ENCODE data around the gene OSMR. TPM values are rescaled to one million over a fixed set of nuclear protein-coding genes. Genes with fewer than 3 reads are reported as not detected.

OSMR gene
- polyA plus RNA-seq, 1 of the 3 experiments (the other 2 are of a cell fraction): 56.0 TPM

DNA sequence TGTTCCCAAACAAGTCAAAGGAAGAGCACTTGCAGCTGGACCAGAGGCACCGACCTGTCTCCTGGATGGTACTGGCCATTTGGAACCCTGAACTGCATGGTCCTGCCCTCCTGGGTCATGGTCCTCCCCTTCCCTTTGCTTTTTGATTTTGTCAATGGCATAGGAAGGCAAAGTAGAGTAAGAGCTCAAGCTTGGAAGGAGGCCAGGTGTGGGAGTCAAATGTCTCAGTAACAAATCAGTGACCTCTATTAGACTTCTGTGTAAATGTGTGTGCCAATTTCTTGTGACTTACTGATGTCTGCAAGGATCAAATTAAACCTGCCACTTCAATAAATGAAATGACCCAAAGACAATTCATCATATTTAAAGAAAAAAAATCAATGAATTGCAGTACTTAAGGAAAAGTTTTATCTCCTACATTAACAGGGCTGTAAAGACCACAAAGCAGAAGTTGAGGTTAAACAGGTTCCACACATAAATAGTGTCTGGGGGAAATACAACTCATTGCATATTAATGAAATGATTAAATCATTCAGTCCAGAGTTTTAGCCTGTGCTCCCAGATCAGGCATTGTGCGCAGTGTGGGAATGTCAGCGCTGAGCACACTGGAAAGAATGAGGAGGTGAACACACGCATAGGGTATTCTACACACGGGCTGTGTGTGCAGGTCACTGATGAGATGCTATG is 32.7 kb downstream of the OSMR start:
- H3K27ac ChIP-seq (ENCODE audit: low read depth in 2 of 2, low read length in 1 of 2): no peak overlapping the region
- H3K79me2 ChIP-seq (ENCODE audit: insufficient read depth): peaks cover 15% of the 10 kb centered on the region; the same call in 1 of the 2 replicates
- no peak overlapping the region for H3K4me3 ChIP-seq (ENCODE audit: low read depth in 2 of 2, low read length in 1 of 2)
- 71% methylated on average over 4 of the region's 5 CpGs for WGBS (ENCODE audit: low lambda C conversion rate)
- H3K4me2 ChIP-seq: no peak overlapping the region
- no peaks in the 10 kb centered on the region for H3K27me3 ChIP-seq (ENCODE audit: insufficient read depth)
- ChIA-PET CTCF (no interaction called here), POLR2A (no interaction called here)
- no peak overlapping the region for H3K9ac ChIP-seq
- H3F3A ChIP-seq (replicated peaks; ENCODE audit: insufficient read depth): peaks cover under 1% of the 10 kb centered on the region
- H3K9me3 ChIP-seq: no peaks in the 10 kb centered on the region
- peak; percentile 18; the same call in 1 of the 2 replicates for TF ChIP-seq NFIC (IDR thresholded peaks at IDR 0.05; ENCODE audit: borderline replicate concordance)
- TF ChIP-seq, protein P1, sequence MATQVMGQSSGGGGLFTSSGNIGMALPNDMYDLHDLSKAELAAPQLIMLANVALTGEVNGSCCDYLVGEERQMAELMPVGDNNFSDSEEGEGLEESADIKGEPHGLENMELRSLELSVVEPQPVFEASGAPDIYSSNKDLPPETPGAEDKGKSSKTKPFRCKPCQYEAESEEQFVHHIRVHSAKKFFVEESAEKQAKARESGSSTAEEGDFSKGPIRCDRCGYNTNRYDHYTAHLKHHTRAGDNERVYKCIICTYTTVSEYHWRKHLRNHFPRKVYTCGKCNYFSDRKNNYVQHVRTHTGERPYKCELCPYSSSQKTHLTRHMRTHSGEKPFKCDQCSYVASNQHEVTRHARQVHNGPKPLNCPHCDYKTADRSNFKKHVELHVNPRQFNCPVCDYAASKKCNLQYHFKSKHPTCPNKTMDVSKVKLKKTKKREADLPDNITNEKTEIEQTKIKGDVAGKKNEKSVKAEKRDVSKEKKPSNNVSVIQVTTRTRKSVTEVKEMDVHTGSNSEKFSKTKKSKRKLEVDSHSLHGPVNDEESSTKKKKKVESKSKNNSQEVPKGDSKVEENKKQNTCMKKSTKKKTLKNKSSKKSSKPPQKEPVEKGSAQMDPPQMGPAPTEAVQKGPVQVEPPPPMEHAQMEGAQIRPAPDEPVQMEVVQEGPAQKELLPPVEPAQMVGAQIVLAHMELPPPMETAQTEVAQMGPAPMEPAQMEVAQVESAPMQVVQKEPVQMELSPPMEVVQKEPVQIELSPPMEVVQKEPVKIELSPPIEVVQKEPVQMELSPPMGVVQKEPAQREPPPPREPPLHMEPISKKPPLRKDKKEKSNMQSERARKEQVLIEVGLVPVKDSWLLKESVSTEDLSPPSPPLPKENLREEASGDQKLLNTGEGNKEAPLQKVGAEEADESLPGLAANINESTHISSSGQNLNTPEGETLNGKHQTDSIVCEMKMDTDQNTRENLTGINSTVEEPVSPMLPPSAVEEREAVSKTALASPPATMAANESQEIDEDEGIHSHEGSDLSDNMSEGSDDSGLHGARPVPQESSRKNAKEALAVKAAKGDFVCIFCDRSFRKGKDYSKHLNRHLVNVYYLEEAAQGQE (IDR thresholded peaks at IDR 0.05; ENCODE audit: low read depth, low read length): no peak
- no peak overlapping the region for H2AFZ ChIP-seq (ENCODE audit: low read depth)
- H3K36me3 ChIP-seq (replicated peaks in 1 of 2; ENCODE audit: control insufficient read depth in 1 of 2, insufficient read depth in 2 of 2, low read length in 1 of 2): peaks cover 38 to 46% of the 10 kb centered on the region in 2 experiments
- H4K20me1 ChIP-seq (ENCODE audit: insufficient read depth): no peaks in the 10 kb centered on the region
- DNase-seq: no peak
- H3K4me1 ChIP-seq (ENCODE audit: control insufficient read depth in 1 of 2, insufficient read depth in 2 of 2, low read depth in 1 of 2, low read length in 1 of 2): peaks cover 0 to 5% of the 10 kb centered on the region in 2 experiments; a peak in 2 of 4 replicates
- no peaks in the 10 kb centered on the region for H3K9me2 ChIP-seq

DNA sequence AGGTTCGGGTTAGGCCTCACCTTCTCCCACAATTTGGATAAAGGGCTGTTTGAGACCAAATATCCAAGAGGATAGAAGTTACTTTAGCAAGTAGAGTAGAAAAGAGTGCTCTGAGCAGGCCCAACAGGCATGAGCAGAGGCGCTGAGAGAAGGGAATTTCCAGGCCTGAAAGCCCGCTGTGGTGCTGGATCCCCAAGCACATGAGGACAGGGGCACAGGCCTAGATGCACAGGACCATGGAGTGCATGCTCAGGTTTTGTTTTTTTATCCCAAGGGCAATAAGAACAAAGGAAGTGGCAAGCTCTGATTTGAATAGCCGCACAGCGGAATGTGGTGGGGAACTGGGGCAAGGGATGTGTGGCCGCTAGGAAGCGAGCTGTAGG is 33.3 kb downstream of the OSMR start:
- no peaks in the 10 kb centered on the region for H3K9me2 ChIP-seq
- no peak for DNase-seq
- H3K9ac ChIP-seq: no peak overlapping the region
- H3K27me3 ChIP-seq (ENCODE audit: insufficient read depth): no peaks in the 10 kb centered on the region
- H3K27ac ChIP-seq (ENCODE audit: low read depth in 2 of 2, low read length in 1 of 2): no peak overlapping the region
- POLR2A ChIA-PET: no interaction called here
- no peaks in the 10 kb centered on the region for H3K9me3 ChIP-seq
- peaks cover 0 to 5% of the 10 kb centered on the region in 2 experiments; a peak in 2 of 4 replicates for H3K4me1 ChIP-seq (ENCODE audit: control insufficient read depth in 1 of 2, insufficient read depth in 2 of 2, low read depth in 1 of 2, low read length in 1 of 2)
- H4K20me1 ChIP-seq (ENCODE audit: insufficient read depth): no peaks in the 10 kb centered on the region
- H3K4me2 ChIP-seq: no peak overlapping the region
- H3F3A ChIP-seq (replicated peaks; ENCODE audit: insufficient read depth): no peaks in the 10 kb centered on the region
- H2AFZ ChIP-seq (ENCODE audit: low read depth): no peak overlapping the region
- TF ChIP-seq FOSL2 (IDR thresholded peaks at IDR 0.05; ENCODE audit: borderline replicate concordance, low read depth) (no peak), TAF1 (IDR thresholded peaks at IDR 0.05; ENCODE audit: borderline replicate concordance, low read depth, low read length) (no peak), MEF2A (IDR thresholded peaks at IDR 0.05; ENCODE audit: borderline replicate concordance, low read depth) (no peak), JUND (IDR thresholded peaks at IDR 0.05) (no peak), EP300 (IDR thresholded peaks at IDR 0.05; ENCODE audit: borderline replicate concordance in 1 of 2, low read depth in 1 of 2, low read length in 1 of 2) (no peak), SIN3A (IDR thresholded peaks at IDR 0.05; ENCODE audit: borderline replicate concordance, low read depth, low read length) (no peak), TEAD4 (IDR thresholded peaks at IDR 0.05; ENCODE audit: borderline replicate concordance, insufficient read depth) (no peak), FOXJ3 (CRISPR knock-in tag; IDR thresholded peaks at IDR 0.05) (no peak)
- TF ChIP-seq, protein P2, sequence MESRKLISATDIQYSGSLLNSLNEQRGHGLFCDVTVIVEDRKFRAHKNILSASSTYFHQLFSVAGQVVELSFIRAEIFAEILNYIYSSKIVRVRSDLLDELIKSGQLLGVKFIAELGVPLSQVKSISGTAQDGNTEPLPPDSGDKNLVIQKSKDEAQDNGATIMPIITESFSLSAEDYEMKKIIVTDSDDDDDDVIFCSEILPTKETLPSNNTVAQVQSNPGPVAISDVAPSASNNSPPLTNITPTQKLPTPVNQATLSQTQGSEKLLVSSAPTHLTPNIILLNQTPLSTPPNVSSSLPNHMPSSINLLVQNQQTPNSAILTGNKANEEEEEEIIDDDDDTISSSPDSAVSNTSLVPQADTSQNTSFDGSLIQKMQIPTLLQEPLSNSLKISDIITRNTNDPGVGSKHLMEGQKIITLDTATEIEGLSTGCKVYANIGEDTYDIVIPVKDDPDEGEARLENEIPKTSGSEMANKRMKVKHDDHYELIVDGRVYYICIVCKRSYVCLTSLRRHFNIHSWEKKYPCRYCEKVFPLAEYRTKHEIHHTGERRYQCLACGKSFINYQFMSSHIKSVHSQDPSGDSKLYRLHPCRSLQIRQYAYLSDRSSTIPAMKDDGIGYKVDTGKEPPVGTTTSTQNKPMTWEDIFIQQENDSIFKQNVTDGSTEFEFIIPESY (IDR thresholded peaks at IDR 0.05; ENCODE audit: borderline replicate concordance, low read depth): no peak
- TF ChIP-seq, protein P3, sequence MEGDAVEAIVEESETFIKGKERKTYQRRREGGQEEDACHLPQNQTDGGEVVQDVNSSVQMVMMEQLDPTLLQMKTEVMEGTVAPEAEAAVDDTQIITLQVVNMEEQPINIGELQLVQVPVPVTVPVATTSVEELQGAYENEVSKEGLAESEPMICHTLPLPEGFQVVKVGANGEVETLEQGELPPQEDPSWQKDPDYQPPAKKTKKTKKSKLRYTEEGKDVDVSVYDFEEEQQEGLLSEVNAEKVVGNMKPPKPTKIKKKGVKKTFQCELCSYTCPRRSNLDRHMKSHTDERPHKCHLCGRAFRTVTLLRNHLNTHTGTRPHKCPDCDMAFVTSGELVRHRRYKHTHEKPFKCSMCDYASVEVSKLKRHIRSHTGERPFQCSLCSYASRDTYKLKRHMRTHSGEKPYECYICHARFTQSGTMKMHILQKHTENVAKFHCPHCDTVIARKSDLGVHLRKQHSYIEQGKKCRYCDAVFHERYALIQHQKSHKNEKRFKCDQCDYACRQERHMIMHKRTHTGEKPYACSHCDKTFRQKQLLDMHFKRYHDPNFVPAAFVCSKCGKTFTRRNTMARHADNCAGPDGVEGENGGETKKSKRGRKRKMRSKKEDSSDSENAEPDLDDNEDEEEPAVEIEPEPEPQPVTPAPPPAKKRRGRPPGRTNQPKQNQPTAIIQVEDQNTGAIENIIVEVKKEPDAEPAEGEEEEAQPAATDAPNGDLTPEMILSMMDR (IDR thresholded peaks at IDR 0.05): no peak
- peaks cover 43 to 49% of the 10 kb centered on the region in 2 experiments for H3K36me3 ChIP-seq (replicated peaks in 1 of 2; ENCODE audit: control insufficient read depth in 1 of 2, insufficient read depth in 2 of 2, low read length in 1 of 2)
- peaks cover 11% of the 10 kb centered on the region; the same call in 1 of the 2 replicates for H3K79me2 ChIP-seq (ENCODE audit: insufficient read depth)
- H3K4me3 ChIP-seq (ENCODE audit: low read depth in 2 of 2, low read length in 1 of 2): no peak overlapping the region
- 85% methylated on average over 7 of the region's 7 CpGs for WGBS (ENCODE audit: low lambda C conversion rate)
- CTCF ChIA-PET: no interaction called here

All from SK-N-SH (cell line).